AG09319 (cell line): ENCODE data around the gene SDR9C7.
"Not testable (repeated sequence)": the region's sequence is repeated elsewhere in the genome, so short reads cannot be mapped to it uniquely, and the experiment has no call there.

Experiments used
- DNase-seq: peaks from one replicate; pipeline ENCODE4 v3.0.0-alpha.2; 2010; ENCODE audit warnings: low read depth; ENCODE audit errors: extremely low read depth
- TF ChIP-seq, protein P1 (sequence below): IDR thresholded peaks from 2 replicates; pipeline ENCODE4 v1.5.1; 2011; ENCODE audit warnings: low read depth, mild to moderate bottlenecking, inconsistent platforms, low read length, moderate library complexity

Gene SDR9C7

DNA sequence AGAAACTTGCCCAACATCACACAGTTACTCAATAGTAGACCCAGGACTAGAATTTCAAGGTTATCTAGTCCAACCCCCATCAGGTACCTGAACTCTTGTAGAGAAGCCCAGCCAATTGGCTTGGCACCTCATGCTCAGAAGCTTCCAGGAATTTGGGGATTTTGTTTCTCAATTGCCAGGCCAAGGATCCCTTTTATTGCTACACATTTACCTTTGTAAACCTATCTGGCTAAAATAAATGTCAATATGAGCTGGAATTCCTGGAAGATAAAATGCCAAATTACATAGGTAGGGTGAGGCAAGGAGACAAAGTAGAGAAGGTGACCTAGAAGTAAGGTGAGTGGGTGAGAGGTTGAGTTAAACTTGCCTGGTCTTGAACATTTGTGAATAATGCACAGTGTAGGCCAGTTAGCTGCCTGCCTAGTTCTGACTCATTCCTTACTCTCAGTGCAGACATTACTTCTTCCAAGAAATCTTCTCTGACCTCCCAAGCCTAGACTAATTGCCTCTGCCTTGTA lies 36.3 kb downstream of the SDR9C7 start:
- no peak for DNase-seq
- TF ChIP-seq, protein P1, sequence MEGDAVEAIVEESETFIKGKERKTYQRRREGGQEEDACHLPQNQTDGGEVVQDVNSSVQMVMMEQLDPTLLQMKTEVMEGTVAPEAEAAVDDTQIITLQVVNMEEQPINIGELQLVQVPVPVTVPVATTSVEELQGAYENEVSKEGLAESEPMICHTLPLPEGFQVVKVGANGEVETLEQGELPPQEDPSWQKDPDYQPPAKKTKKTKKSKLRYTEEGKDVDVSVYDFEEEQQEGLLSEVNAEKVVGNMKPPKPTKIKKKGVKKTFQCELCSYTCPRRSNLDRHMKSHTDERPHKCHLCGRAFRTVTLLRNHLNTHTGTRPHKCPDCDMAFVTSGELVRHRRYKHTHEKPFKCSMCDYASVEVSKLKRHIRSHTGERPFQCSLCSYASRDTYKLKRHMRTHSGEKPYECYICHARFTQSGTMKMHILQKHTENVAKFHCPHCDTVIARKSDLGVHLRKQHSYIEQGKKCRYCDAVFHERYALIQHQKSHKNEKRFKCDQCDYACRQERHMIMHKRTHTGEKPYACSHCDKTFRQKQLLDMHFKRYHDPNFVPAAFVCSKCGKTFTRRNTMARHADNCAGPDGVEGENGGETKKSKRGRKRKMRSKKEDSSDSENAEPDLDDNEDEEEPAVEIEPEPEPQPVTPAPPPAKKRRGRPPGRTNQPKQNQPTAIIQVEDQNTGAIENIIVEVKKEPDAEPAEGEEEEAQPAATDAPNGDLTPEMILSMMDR = no peak

DNA sequence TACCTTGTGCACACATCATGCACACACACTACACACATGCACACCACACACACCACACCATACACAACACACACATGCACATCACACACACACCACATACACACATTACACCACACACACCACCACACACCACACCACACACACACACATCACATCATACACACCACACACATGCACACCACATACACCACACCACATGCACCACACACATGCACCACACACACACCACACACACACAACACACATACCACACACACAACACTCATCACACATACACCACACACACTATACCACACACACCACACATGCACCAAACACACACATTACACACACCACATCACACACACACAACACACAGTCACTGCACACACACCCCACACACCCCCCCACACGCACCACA lies 38.1 kb downstream of the SDR9C7 start:
- no peak for DNase-seq
- TF ChIP-seq, protein P1 = no peak

DNA sequence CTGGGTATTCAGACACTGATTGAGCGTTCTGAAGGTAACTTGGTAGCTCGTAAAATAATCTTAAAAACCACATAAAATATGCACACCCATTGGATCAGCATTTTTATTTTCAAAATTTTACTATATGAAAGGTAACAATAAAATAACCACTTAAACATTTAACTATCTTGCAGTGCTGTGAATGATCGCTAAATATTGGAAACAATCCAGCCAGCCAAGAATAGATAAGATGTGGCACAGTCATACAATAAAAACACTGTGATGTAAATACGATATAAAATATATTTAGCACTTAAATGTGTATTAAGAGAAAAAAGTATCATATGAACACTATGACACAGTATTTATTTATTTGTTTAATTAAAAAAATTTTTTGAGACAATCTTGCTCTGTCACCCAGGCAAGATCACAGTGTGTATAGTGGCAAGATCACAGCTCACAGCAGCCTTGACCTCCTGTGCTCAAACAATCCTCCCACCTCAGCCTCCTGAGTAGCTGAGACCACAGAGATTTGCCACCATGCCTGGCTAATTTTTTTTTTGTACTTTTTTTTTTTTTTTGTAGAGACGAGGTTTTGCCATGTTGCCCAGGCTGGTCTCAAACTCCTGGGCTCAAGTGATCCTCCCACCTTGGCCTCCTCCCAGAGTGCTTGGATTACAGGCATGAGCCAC lies 39.4 kb downstream of the SDR9C7 start:
- TF ChIP-seq, protein P1 = no peak
- DNase-seq = no peak

DNA sequence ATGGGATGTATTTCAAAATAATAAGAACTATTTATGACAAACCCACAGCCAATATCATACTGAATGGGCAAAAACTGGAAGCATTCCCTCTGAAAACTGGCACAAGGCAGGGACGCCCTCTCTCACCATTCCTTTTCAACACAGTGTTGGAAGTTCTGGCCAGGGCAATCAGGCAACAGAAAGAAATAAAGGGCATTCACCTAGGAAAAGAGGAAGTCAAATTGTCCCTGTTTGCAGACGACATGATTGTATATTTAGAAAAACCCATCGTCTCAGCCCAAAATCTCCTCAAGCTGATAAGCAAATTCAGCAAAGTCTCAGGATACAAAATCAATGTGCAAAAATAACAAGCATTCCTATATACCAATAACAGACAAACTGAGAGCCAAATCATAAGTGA lies 42.3 kb downstream of the SDR9C7 start:
- not testable (repeated sequence) for DNase-seq

- TF ChIP-seq, protein P1 = no peak
- no peak for DNase-seq
Measured at GRCh38 chr12:56886319-56886718, 47.9 kb downstream of the SDR9C7 start.

DNA sequence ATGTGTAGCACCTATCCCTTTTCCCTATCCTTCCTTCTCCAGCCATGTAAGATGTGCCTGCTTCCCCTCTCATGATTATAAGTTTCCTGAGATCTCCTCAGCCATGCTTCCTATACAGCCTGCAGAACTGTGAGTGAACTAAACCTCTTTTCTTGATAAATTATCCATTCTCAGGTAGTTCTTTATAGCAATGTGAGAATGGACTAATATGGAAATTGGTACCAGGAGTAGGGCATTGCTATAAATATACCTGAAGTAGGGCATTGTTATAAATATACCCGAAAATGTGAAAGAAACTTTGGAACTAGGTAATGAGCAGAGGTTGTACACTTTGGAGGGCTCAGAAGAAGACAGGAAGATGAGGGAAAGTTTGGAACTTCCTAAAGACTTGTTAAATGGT lies 48.9 kb downstream of the SDR9C7 start:
- TF ChIP-seq, protein P1 = no peak
- DNase-seq = no peak

DNA sequence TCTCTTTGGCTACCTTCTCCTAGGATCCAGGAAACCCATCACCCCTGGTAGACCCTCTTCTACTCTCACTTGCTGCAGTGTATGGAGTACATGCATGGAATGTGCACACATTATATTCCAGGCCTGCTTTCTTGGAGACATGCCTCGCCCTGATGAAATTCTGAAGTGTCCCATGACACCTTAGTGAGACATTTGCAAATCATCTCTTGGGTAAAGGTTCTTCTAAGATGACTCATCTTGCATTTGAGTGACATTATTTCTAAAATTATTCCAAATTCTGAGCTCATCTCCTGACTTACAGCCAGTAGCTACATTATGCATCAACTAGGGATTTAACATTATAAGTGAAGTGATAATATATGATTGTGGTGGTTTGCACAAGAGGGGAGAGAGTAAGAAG lies 49.8 kb downstream of the SDR9C7 start:
- DNase-seq = no peak
- TF ChIP-seq, protein P1 = no peak

- DNase-seq = not testable (repeated sequence)
Measured at GRCh38 chr12:56882407-56882806, 51.8 kb downstream of the SDR9C7 start.
